ENCODE results near the gene GUCY2C. TPM values are rescaled to one million over a fixed set of nuclear protein-coding genes. Genes with fewer than 3 reads are reported as not detected.
A peak's percentile ranks its signal among the peaks of the same experiment; 100 is the strongest.

Gene GUCY2C
- total and polyA plus RNA-seq, 2 donors (not counting 1 experiment from before 2014, with no cell fraction given), result 0.28 to 0.37 TPM

DNA sequence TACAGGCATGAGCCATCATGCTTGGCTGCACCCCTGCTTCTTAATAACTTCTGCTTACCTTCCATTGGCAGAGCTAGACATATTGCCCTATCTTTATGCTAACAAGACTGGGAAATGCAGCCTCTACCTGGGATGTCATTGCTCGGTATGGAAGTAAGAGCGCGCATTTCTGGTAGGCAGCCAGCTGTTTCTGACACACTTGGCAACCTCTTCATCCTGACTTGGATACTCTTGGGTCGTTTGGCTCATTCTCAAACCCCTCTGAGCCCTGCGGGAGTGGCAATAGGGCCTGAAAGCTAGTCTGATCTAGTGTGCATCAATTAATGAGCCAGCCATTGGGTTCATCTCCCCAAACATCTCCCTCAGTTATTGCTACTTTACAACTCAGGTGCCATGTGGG, 123.3 kb downstream of the GUCY2C start:
- Histone ChIP-seq H2AFZ (ENCODE audit: insufficient read depth, low read depth, low read length, poor library complexity, severe bottlenecking) (no peak overlapping the region), H3K4me3 (ENCODE audit: control extremely low read depth in 1 of 5, extremely low read depth in 1 of 5, insufficient read depth in 1 of 5, low read depth in 2 of 5, low read length in 4 of 5) (no peak overlapping the region), H3K27me3 (replicated peaks in 1 of 4; ENCODE audit: control extremely low read depth in 1 of 4, control insufficient read depth in 3 of 4, insufficient read depth in 4 of 4, low read length in 3 of 4) (peaks cover 0 to 9% (median 2%) of the 10 kb centered on the region in 4 experiments), H3K27ac (ENCODE audit: low read length in 2 of 2) (no peak overlapping the region), H3K79me2 (ENCODE audit: control insufficient read depth, insufficient read depth, low read length) (no peaks in the 10 kb centered on the region), H4K20me1 (ENCODE audit: control insufficient read depth, insufficient read depth, low read length, poor library complexity, severe bottlenecking) (no peaks in the 10 kb centered on the region), H3K4me1 (ENCODE audit: control insufficient read depth in 2 of 2, insufficient read depth in 2 of 2, low read length in 2 of 2) (peaks cover 7 to 14% of the 10 kb centered on the region in 2 donors), H3K9ac (ENCODE audit: low read length) (no peak overlapping the region), H3K4me2 (replicated peaks; ENCODE audit: low read depth, low read length, poor library complexity, severe bottlenecking) (no peak overlapping the region), H3K9me3 (ENCODE audit: control extremely low read depth in 1 of 3, control insufficient read depth in 2 of 3, insufficient read depth in 1 of 3, low read length in 2 of 3) (peaks cover 0 to 3% (median 1%) of the 10 kb centered on the region in 3 donors), H3K36me3 (replicated peaks in 1 of 2; ENCODE audit: control extremely low read depth in 1 of 2, control insufficient read depth in 1 of 2, extremely low read depth in 1 of 2, insufficient read depth in 2 of 2, low read length in 1 of 2) (no peaks in the 10 kb centered on the region)
- Mint-ChIP-seq H3K4me3 (no peak overlapping the region), H3K27me3 (peaks cover 10% of the 10 kb centered on the region), H3K4me1 (peaks cover 22% of the 10 kb centered on the region), H3K9me3 (ENCODE audit: insufficient read depth) (no peaks in the 10 kb centered on the region), H3K27ac (no peak overlapping the region)
- no peak for DNase-seq
- ChIA-PET POLR2A (no interaction called here), CTCF (interaction anchor here (0.8 to 5.5 kb wide), 9 partner anchors 41 to 387 kb away, joined by 3 to 31 read pairs (median 7); no protein-coding TSS in a partner anchor)
- 88% methylated on average over 4 of the region's 5 CpGs for WGBS (ENCODE audit: insufficient coverage)
- intact Hi-C loops (cut with micrococcal nuclease), result loop anchor here (2.0 to 5.0 kb wide), 2 partner anchors 89 to 144 kb away; no protein-coding TSS in a partner anchor
- no peak for ATAC-seq (ENCODE audit: low read depth)
- no peak for TF ChIP-seq EZH2 (IDR thresholded peaks at IDR 0.05; ENCODE audit: borderline replicate concordance, insufficient read depth, low read depth, low read length, poor library complexity, severe bottlenecking)
- TF ChIP-seq, protein P1, sequence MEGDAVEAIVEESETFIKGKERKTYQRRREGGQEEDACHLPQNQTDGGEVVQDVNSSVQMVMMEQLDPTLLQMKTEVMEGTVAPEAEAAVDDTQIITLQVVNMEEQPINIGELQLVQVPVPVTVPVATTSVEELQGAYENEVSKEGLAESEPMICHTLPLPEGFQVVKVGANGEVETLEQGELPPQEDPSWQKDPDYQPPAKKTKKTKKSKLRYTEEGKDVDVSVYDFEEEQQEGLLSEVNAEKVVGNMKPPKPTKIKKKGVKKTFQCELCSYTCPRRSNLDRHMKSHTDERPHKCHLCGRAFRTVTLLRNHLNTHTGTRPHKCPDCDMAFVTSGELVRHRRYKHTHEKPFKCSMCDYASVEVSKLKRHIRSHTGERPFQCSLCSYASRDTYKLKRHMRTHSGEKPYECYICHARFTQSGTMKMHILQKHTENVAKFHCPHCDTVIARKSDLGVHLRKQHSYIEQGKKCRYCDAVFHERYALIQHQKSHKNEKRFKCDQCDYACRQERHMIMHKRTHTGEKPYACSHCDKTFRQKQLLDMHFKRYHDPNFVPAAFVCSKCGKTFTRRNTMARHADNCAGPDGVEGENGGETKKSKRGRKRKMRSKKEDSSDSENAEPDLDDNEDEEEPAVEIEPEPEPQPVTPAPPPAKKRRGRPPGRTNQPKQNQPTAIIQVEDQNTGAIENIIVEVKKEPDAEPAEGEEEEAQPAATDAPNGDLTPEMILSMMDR (IDR thresholded peaks at IDR 0.05), result no peak

DNA sequence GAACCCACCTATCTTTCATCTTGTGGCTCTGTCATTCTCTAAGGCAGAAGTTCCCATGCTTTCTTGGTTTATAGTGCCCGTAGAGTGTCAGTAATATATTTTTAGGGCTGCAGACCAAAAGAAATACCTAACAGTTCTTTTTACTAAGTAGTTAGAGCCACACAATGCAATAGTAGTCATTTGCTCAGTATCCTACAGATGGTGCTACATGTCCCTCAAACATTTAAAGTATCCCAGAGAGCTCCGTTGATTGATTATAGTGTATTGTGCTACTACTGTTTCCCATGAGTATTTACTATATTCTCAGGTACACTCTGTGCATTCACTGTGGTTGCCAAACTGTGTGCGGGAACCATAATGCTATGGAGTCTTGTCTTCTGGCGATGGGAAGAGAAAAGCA, 124.0 kb downstream of the GUCY2C start:
- no peak overlapping the region for H3K27ac Mint-ChIP-seq
- intact Hi-C loops (cut with micrococcal nuclease), result loop anchor here (2.0 to 5.0 kb wide), 2 partner anchors 90 to 144 kb away; no protein-coding TSS in a partner anchor
- no peaks in the 10 kb centered on the region for H3K9me3 Mint-ChIP-seq (ENCODE audit: insufficient read depth)
- Histone ChIP-seq H3K4me3 (ENCODE audit: control extremely low read depth in 1 of 5, extremely low read depth in 1 of 5, insufficient read depth in 1 of 5, low read depth in 2 of 5, low read length in 4 of 5) (no peak overlapping the region), H3K9ac (ENCODE audit: low read length) (no peak overlapping the region), H3K27ac (ENCODE audit: low read length in 2 of 2) (no peak overlapping the region), H3K27me3 (replicated peaks in 1 of 4; ENCODE audit: control extremely low read depth in 1 of 4, control insufficient read depth in 3 of 4, insufficient read depth in 4 of 4, low read length in 3 of 4) (peaks cover 0 to 15% (median 3%) of the 10 kb centered on the region in 4 experiments), H3K4me2 (replicated peaks; ENCODE audit: low read depth, low read length, poor library complexity, severe bottlenecking) (no peak overlapping the region), H4K20me1 (ENCODE audit: control insufficient read depth, insufficient read depth, low read length, poor library complexity, severe bottlenecking) (no peaks in the 10 kb centered on the region), H3K9me3 (ENCODE audit: control extremely low read depth in 1 of 3, control insufficient read depth in 2 of 3, insufficient read depth in 1 of 3, low read length in 2 of 3) (peaks cover 0 to 8% (median 1%) of the 10 kb centered on the region in 3 donors), H2AFZ (ENCODE audit: insufficient read depth, low read depth, low read length, poor library complexity, severe bottlenecking) (no peak overlapping the region), H3K79me2 (ENCODE audit: control insufficient read depth, insufficient read depth, low read length) (no peaks in the 10 kb centered on the region), H3K36me3 (replicated peaks in 1 of 2; ENCODE audit: control extremely low read depth in 1 of 2, control insufficient read depth in 1 of 2, extremely low read depth in 1 of 2, insufficient read depth in 2 of 2, low read length in 1 of 2) (no peaks in the 10 kb centered on the region), H3K4me1 (ENCODE audit: control insufficient read depth in 2 of 2, insufficient read depth in 2 of 2, low read length in 2 of 2) (peaks cover 11 to 13% of the 10 kb centered on the region in 2 donors)
- peaks cover 12% of the 10 kb centered on the region for H3K27me3 Mint-ChIP-seq
- ChIA-PET POLR2A (no interaction called here), CTCF (interaction anchor here (0.6 to 5.5 kb wide), 10 partner anchors 41 to 334 kb away, joined by 3 to 31 read pairs (median 6); no protein-coding TSS in a partner anchor)
- DNase-seq (peak; percentile 15), ATAC-seq (ENCODE audit: low read depth) (no peak)
- no peak for TF ChIP-seq EZH2 (IDR thresholded peaks at IDR 0.05; ENCODE audit: borderline replicate concordance, insufficient read depth, low read depth, low read length, poor library complexity, severe bottlenecking)
- TF ChIP-seq, protein P1 (IDR thresholded peaks at IDR 0.05), result no peak
- WGBS (ENCODE audit: insufficient coverage), result no CpG with 5 or more reads among the region's 4 CpGs
- H3K4me3 Mint-ChIP-seq, result no peak overlapping the region
- H3K4me1 Mint-ChIP-seq, result peaks cover 20% of the 10 kb centered on the region
